Osteoblast (primary cell): ENCODE data around the gene VPS51. TPM values are rescaled to one million over a fixed set of nuclear protein-coding genes. Genes with fewer than 3 reads are reported as not detected.

Experiments used
- DNase-seq: peaks from one replicate; pipeline ENCODE4 v3.0.0; 2011; ENCODE audit warnings: low spot score, mixed read lengths; ENCODE audit not compliant: insufficient read length; ENCODE audit errors: missing footprints
- H2AFZ ChIP-seq: 2 replicates; pipeline ENCODE4 v1.6.0; 2011; ENCODE audit warnings: mild to moderate bottlenecking, low read length
- H3K27ac ChIP-seq: 2 replicates; pipeline ENCODE4 v1.5.1; 2011; ENCODE audit warnings: mild to moderate bottlenecking, low read depth, low read length, moderate library complexity
- H3K27me3 ChIP-seq: 2 replicates; pipeline ENCODE4 v1.6.0; 2012; ENCODE audit warnings: mild to moderate bottlenecking, control low read depth, inconsistent platforms, low read length, moderate library complexity; ENCODE audit not compliant: insufficient read depth
- H3K36me3 ChIP-seq: 2 replicates; pipeline ENCODE4 v1.5.1; 2011; ENCODE audit warnings: mild to moderate bottlenecking, low read length, control low read depth, moderate library complexity; ENCODE audit not compliant: insufficient read depth
- H3K4me1 ChIP-seq: 2 replicates; pipeline ENCODE4 v1.5.1; 2011; ENCODE audit warnings: mild to moderate bottlenecking, low read length, control low read depth, moderate library complexity; ENCODE audit not compliant: insufficient read depth
- H3K4me2 ChIP-seq: 2 replicates; pipeline ENCODE4 v1.6.0; 2011; ENCODE audit warnings: mild to moderate bottlenecking, low read length; ENCODE audit not compliant: insufficient read depth
- H3K4me3 ChIP-seq: fragments of 200-600 bp; sonication (generic); 3 replicates; pipeline ENCODE4 v1.5.1; 2012; ENCODE audit warnings: mild to moderate bottlenecking, low read length, inconsistent platforms; ENCODE audit not compliant: insufficient read depth
- H3K79me2 ChIP-seq: 2 replicates; pipeline ENCODE4 v1.6.0; 2012; ENCODE audit warnings: mild to moderate bottlenecking, low read length, control low read depth, inconsistent platforms; ENCODE audit not compliant: insufficient read depth
- H3K9me3 ChIP-seq: 2 replicates; pipeline ENCODE4 v1.5.1; 2011; ENCODE audit warnings: low read depth, low read length, control low read depth
- H4K20me1 ChIP-seq: 2 replicates; pipeline ENCODE4 v1.6.0; 2012; ENCODE audit warnings: mild to moderate bottlenecking, low read length, control low read depth; ENCODE audit not compliant: insufficient read depth
- total RNA-seq: library from RNA; depleted of rRNA; stranded (reverse); fragments of >200 nt; gene quantifications from 2 replicates; pipeline ENCODE4 v1.2.3, GENCODE V29; 2012
- TF ChIP-seq, protein P1 (sequence below): IDR thresholded peaks from 2 replicates; pipeline ENCODE4 v1.5.1; 2011; ENCODE audit warnings: mild to moderate bottlenecking, low read depth, low read length, moderate library complexity; ENCODE audit errors: extremely low read depth

Gene VPS51
- total RNA-seq, 1 donor, result 153 TPM

DNA sequence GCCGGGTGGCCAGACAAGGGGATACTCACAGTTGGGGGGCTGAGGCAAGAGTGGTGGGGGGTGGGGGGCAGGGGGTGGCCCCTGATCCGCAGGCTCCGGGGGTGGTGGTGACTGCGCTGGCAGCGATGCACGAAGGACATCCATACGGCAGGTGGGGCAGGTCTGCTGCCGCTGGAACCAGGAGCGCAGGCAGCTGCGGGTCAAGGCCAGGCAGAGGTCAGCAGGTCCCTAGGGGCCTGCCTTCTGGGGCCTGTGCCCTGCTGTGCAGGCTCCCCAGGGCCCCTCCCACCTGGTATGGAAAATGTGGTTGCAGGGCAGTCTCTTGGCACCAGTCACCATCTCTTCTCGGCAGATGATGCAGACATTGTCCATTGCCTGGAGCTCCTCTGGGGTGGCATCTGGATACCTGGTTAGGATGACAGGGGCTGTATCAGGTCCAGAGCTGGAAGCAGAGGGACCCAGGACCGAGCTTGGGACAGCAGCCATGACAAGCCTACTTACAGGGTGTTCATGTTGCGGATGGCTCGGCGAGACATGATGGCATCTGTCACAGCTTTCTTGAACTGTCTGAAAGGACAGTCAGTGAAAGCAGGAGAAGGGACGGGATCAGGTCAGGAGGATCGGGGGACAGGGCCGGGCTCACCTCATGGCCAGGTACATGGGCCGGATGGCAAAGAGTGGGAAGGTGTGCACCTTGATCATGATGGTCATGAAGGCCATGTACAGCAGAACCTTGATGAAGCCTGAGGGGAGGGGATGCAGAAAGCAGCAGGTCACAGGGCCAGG lies 34.8 kb downstream of the VPS51 start:
- H4K20me1 ChIP-seq, result peaks cover 39% of the 10 kb centered on the region
- no peak overlapping the region for H3K4me2 ChIP-seq
- H3K79me2 ChIP-seq, result peaks cover 52% of the 10 kb centered on the region
- H3K27ac ChIP-seq, result no peak overlapping the region
- no peaks in the 10 kb centered on the region for H3K9me3 ChIP-seq
- TF ChIP-seq, protein P1, sequence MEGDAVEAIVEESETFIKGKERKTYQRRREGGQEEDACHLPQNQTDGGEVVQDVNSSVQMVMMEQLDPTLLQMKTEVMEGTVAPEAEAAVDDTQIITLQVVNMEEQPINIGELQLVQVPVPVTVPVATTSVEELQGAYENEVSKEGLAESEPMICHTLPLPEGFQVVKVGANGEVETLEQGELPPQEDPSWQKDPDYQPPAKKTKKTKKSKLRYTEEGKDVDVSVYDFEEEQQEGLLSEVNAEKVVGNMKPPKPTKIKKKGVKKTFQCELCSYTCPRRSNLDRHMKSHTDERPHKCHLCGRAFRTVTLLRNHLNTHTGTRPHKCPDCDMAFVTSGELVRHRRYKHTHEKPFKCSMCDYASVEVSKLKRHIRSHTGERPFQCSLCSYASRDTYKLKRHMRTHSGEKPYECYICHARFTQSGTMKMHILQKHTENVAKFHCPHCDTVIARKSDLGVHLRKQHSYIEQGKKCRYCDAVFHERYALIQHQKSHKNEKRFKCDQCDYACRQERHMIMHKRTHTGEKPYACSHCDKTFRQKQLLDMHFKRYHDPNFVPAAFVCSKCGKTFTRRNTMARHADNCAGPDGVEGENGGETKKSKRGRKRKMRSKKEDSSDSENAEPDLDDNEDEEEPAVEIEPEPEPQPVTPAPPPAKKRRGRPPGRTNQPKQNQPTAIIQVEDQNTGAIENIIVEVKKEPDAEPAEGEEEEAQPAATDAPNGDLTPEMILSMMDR, result no peak
- no peak overlapping the region for H3K4me3 ChIP-seq
- H3K36me3 ChIP-seq, result peaks cover 66% of the 10 kb centered on the region
- H3K27me3 ChIP-seq, result no peaks in the 10 kb centered on the region
- no peak overlapping the region for H2AFZ ChIP-seq
- H3K4me1 ChIP-seq, result peaks cover 18% of the 10 kb centered on the region
- DNase-seq, result no peak

DNA sequence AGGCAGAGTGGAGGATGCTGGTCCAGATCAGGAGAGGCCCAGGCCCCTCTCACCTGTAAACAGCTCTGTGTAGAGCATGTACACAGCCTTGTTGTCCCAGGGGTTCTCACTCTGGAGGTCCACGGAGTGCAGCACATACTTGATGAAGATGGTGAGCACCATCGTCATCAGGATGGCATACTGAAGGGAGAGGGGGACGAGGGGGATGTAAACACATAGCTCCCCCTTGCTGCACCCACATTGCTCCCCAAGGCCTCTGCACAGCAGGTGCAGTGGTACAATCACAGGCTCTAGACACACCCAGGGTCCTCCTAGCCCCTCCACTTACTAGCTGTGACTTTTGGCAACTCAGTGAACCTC lies 35.4 kb downstream of the VPS51 start:
- no peak for DNase-seq
- Histone ChIP-seq H3K4me3 (no peak overlapping the region), H3K27me3 (no peaks in the 10 kb centered on the region), H2AFZ (no peak overlapping the region), H3K36me3 (peaks cover 60% of the 10 kb centered on the region), H4K20me1 (peaks cover 37% of the 10 kb centered on the region), H3K27ac (no peak overlapping the region), H3K4me1 (peaks cover 18% of the 10 kb centered on the region), H3K79me2 (peaks cover 52% of the 10 kb centered on the region), H3K4me2 (no peak overlapping the region), H3K9me3 (no peaks in the 10 kb centered on the region)
- TF ChIP-seq, protein P1, result no peak

DNA sequence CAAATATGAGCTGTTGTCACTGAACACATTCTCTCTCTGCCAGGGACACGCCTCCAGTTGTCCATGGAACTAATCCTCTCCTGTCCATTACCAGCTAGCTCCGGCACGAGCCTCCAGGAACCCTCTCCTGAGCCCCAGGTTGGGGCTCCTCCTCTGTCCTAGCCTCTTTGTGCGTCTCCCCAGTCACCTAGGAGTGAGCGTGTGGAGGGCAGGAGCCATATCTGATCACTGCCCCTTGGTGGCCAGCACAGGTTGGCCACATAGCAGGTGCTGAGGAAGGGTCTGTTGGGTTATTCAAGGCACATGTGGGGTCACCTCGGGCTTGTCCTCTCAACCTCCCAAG lies 35.9 kb downstream of the VPS51 start:
- Histone ChIP-seq H3K4me1 (peaks cover 18% of the 10 kb centered on the region), H3K27me3 (no peaks in the 10 kb centered on the region), H3K4me2 (no peak overlapping the region), H3K79me2 (peaks cover 52% of the 10 kb centered on the region), H3K27ac (no peak overlapping the region), H3K4me3 (no peak overlapping the region), H3K36me3 (peaks cover 55% of the 10 kb centered on the region), H4K20me1 (peaks cover 35% of the 10 kb centered on the region), H3K9me3 (no peaks in the 10 kb centered on the region), H2AFZ (no peak overlapping the region)
- no peak for DNase-seq
- TF ChIP-seq, protein P1, result no peak

DNA sequence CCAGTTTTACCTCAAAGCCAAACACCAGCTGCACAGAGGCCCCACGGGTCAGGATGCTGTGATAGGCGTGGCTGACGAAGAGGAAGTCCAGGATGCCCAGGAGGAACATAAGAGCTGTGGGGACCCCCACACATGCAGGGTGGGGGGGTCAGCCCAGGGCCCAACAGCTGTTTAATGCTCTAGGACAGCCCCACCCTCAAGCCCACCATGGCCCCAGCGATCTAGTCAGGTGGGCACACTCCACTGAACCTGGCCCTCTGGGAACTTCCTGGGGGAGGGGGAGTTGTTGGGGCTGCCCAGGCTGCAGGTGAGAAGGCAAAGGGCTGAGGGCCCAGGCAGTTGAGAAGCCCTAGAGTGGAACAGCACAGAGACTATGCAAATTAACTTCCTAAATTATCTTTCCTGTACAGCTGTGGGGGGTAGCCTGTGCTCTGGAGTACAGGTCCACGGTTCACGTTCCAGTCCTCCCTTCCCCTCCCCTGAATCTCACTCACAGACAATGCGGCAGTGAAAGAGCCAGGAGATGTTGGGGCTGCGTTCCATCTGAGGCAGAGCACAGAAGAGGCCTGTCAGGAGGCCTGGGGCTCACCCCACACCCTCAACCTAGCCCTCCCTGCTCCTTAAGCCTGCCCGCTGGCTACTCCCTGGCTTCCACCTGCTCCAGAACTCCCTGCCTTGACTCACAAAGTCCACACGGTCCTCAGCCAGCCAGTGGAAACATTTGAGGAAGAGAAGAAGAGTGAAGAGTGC lies 36.4 kb downstream of the VPS51 start:
- TF ChIP-seq, protein P1, result no peak
- DNase-seq, result peak; percentile 47
- Histone ChIP-seq H4K20me1 (peaks cover 35% of the 10 kb centered on the region), H2AFZ (no peak overlapping the region), H3K27ac (peak overlapping the region; percentile 99), H3K79me2 (peaks cover 52% of the 10 kb centered on the region), H3K9me3 (no peaks in the 10 kb centered on the region), H3K27me3 (no peaks in the 10 kb centered on the region), H3K4me2 (peak overlapping the region; percentile 85), H3K4me1 (peaks cover 18% of the 10 kb centered on the region), H3K36me3 (peaks cover 50% of the 10 kb centered on the region), H3K4me3 (peak overlapping the region; percentile 96)
